OCI-LY7 (cell line): ENCODE measurements around the gene NPY5R. TPM values are rescaled to one million over a fixed set of nuclear protein-coding genes. Genes with fewer than 3 reads are reported as not detected.

Experiments used
- BruUV-seq: library from RNA; stranded (reverse); fragments of 400-500 nt; replicated peaks from 2 replicates; lab custom pipeline; 2021; lab: Mats Ljungman, UMichigan
- CTCF ChIA-PET: fragments of 300-600 bp; sonication (Branson Sonifier 250); formaldehyde crosslinking; loops from one replicate; lab custom pipeline; 2022; ENCODE audit warnings: antibody characterized with exemption; ENCODE audit not compliant: unreplicated experiment; lab: Charles Lee
- POLR2A ChIA-PET: fragments of 300-600 bp; sonication (Branson Sonifier 250); formaldehyde crosslinking; loops from one replicate; lab custom pipeline; 2022; ENCODE audit warnings: antibody characterized with exemption; lab: Charles Lee
- DNase-seq: peaks from one replicate; pipeline ENCODE4 v3.0.0-alpha.2; 2015; ENCODE audit warnings: low spot score
- H2AFZ ChIP-seq: fragments of 200-600 bp; sonication (generic), shearing (Covaris generic); 2 replicates; pipeline ENCODE4 v1.6.1; 2014; ENCODE audit warnings: mild to moderate bottlenecking, antibody characterized with exemption, low read length, moderate library complexity
- H3K27ac ChIP-seq: fragments of 200-600 bp; sonication (generic); 2 replicates; pipeline ENCODE4 v1.5.1; 2014; ENCODE audit warnings: mixed run types, low read depth, mild to moderate bottlenecking, moderate library complexity, low read length, inconsistent platforms; ENCODE audit not compliant: poor library complexity, severe bottlenecking
- H3K36me3 ChIP-seq: fragments of 200-600 bp; sonication (generic); 2 replicates; pipeline ENCODE4 v1.6.1; 2014; ENCODE audit warnings: mild to moderate bottlenecking, antibody characterized with exemption, low read length, moderate library complexity, mixed read lengths; ENCODE audit not compliant: insufficient read depth
- H3K4me1 ChIP-seq: fragments of 200-600 bp; sonication (generic); 2 replicates; pipeline ENCODE4 v1.5.1; 2014; ENCODE audit warnings: mild to moderate bottlenecking, low read length; ENCODE audit not compliant: insufficient read depth, poor library complexity, severe bottlenecking
- H3K4me2 ChIP-seq: fragments of 200-600 bp; sonication (generic); 2 replicates; pipeline ENCODE4 v1.6.1; 2014; ENCODE audit warnings: mild to moderate bottlenecking, low read length
- H3K4me3 ChIP-seq: fragments of 200-600 bp; sonication (generic); 2 replicates; pipeline ENCODE4 v1.5.1; 2014; ENCODE audit warnings: mild to moderate bottlenecking, low read depth, low read length; ENCODE audit not compliant: poor library complexity, severe bottlenecking
- H3K79me2 ChIP-seq: fragments of 200-600 bp; sonication (generic); 2 replicates; pipeline ENCODE4 v1.6.1; 2016; ENCODE audit warnings: low read depth, mild to moderate bottlenecking, low read length, moderate library complexity, mixed read lengths; ENCODE audit not compliant: insufficient read depth
- H3K9me2 ChIP-seq: fragments of 200-600 bp; sonication (generic); 2 replicates; pipeline ENCODE4 v1.6.1; 2016; ENCODE audit warnings: mild to moderate bottlenecking, low read length, mixed read lengths; ENCODE audit not compliant: insufficient read depth
- H3K9me3 ChIP-seq: fragments of 200-600 bp; sonication (generic); 2 replicates; pipeline ENCODE4 v1.6.1; 2014; ENCODE audit warnings: mild to moderate bottlenecking, mixed run types, low read length, mixed read lengths
- H4K20me1 ChIP-seq: fragments of 200-600 bp; sonication (generic); 2 replicates; pipeline ENCODE4 v1.6.1; 2014; ENCODE audit warnings: mild to moderate bottlenecking, antibody characterized with exemption, low read length, moderate library complexity, mixed read lengths; ENCODE audit not compliant: insufficient read depth
- CTCF ChIP-seq: fragments of 200-600 bp; sonication (generic); conservative IDR thresholded peaks from 2 replicates; pipeline ENCODE4 v1.5.1; 2014; ENCODE audit warnings: mild to moderate bottlenecking, antibody characterized with exemption, low read length, moderate library complexity, mixed read lengths
- EZH2phosphoT487 ChIP-seq: fragments of 200-600 bp; sonication (generic); IDR thresholded peaks from 2 replicates; pipeline ENCODE4 v1.6.1; 2018; ENCODE audit warnings: low read depth, borderline replicate concordance, mild to moderate bottlenecking, mixed run types, antibody characterized with exemption, low read length, moderate library complexity, mixed read lengths
- intact Hi-C: fragments of 100-400 bp; cut with micrococcal nuclease; formaldehyde crosslinking; loops from one replicate; pipeline ENCODE4 v1.10.0; 2022; ENCODE audit not compliant: unreplicated experiment
- total RNA-seq, 2 experiments: library from RNA; depleted of rRNA in 1 of 2; stranded (reverse); fragments of >200 nt in 1 of 2; shearing (Covaris generic) in 1 of 2; gene quantifications; 2 replicates each; pipeline ENCODE4 v1.2.3, GENCODE V29; 2014 to 2022

NPY5R gene
- total RNA-seq, 2 experiments from 2014 or later, result not detected

GRCh38 chr4:163393471-163393870, 49.8 kb downstream of the NPY5R start:
- no peak overlapping the region for H3K4me3 ChIP-seq
- BruUV-seq, result no TSS peak
- H2AFZ ChIP-seq, result no peak overlapping the region
- H3K9me2 ChIP-seq, result no peaks in the 10 kb centered on the region
- POLR2A ChIA-PET, result interaction anchor here (0.6 kb wide), 1 partner anchor 157 kb away, joined by 3 read pairs; no protein-coding TSS in a partner anchor
- no peak for DNase-seq
- CTCF ChIA-PET, result no interaction called here
- H3K27ac ChIP-seq, result no peak overlapping the region
- H3K4me1 ChIP-seq, result no peaks in the 10 kb centered on the region
- intact Hi-C loops, result no loop called here
- no peak for TF ChIP-seq CTCF
- TF ChIP-seq EZH2phosphoT487, result no peak
- H3K4me2 ChIP-seq, result no peak overlapping the region
- H3K36me3 ChIP-seq, result no peaks in the 10 kb centered on the region
- no peaks in the 10 kb centered on the region for H4K20me1 ChIP-seq
- H3K79me2 ChIP-seq, result no peaks in the 10 kb centered on the region
- no peaks in the 10 kb centered on the region for H3K9me3 ChIP-seq

- Histone ChIP-seq H3K27ac (no peak overlapping the region), H3K9me2 (no peaks in the 10 kb centered on the region), H3K4me2 (no peak overlapping the region), H2AFZ (no peak overlapping the region), H3K9me3 (no peaks in the 10 kb centered on the region), H3K36me3 (no peaks in the 10 kb centered on the region), H3K79me2 (no peaks in the 10 kb centered on the region), H3K4me3 (no peak overlapping the region), H3K4me1 (no peaks in the 10 kb centered on the region), H4K20me1 (no peaks in the 10 kb centered on the region)
- ChIA-PET CTCF (no interaction called here), POLR2A (no interaction called here)
- TF ChIP-seq EZH2phosphoT487 (no peak), CTCF (no peak)
- no peak for DNase-seq
- intact Hi-C loops, result no loop called here
- no TSS peak for BruUV-seq
These were observed 51.4 kb downstream of the NPY5R start for GRCh38 chr4:163395055-163395454.

- no peaks in the 10 kb centered on the region for H3K9me3 ChIP-seq
- H4K20me1 ChIP-seq, result no peaks in the 10 kb centered on the region
- H3K4me2 ChIP-seq, result no peak overlapping the region
- H3K4me3 ChIP-seq, result no peak overlapping the region
- no peaks in the 10 kb centered on the region for H3K4me1 ChIP-seq
- POLR2A ChIA-PET, result no interaction called here
- no peaks in the 10 kb centered on the region for H3K9me2 ChIP-seq
- no peak overlapping the region for H2AFZ ChIP-seq
- BruUV-seq, result no TSS peak
- TF ChIP-seq EZH2phosphoT487 (no peak), CTCF (no peak)
- no peak for DNase-seq
- H3K79me2 ChIP-seq, result no peaks in the 10 kb centered on the region
- CTCF ChIA-PET, result no interaction called here
- no peak overlapping the region for H3K27ac ChIP-seq
- H3K36me3 ChIP-seq, result no peaks in the 10 kb centered on the region
- intact Hi-C loops, result no loop called here
These were observed 52.1 kb downstream of the NPY5R start for GRCh38 chr4:163395758-163396157.
